HG03108 (cell line): ENCODE results near the gene PHACTR1.

ENCODE experiments used
- ATAC-seq: cut with Tn5 transposase; IDR thresholded peaks from one replicate; pipeline ENCODE4 v1.9.1; 2021; ENCODE audit warnings: moderate library complexity; ENCODE audit not compliant: unreplicated experiment

The PHACTR1 gene

GRCh38 chr6:13175759-13176158, 459.2 kb downstream of the PHACTR1 start:
- ATAC-seq = no peak

GRCh38 chr6:13177664-13178063, 461.1 kb downstream of the PHACTR1 start:
- no peak for ATAC-seq

- no peak for ATAC-seq
Measured at GRCh38 chr6:13178107-13178506, 461.5 kb downstream of the PHACTR1 start.

- no peak for ATAC-seq
Measured at GRCh38 chr6:13180538-13180937, 464.0 kb downstream of the PHACTR1 start.

- no peak for ATAC-seq
Measured at GRCh38 chr6:13181393-13181792, 464.8 kb downstream of the PHACTR1 start.

- no peak for ATAC-seq
Measured at GRCh38 chr6:13183415-13184088, 467.0 kb downstream of the PHACTR1 start.

GRCh38 chr6:13184089-13184468, 467.5 kb downstream of the PHACTR1 start:
- ATAC-seq = no peak

- ATAC-seq = no peak
Measured at GRCh38 chr6:13184547-13184946, 468.0 kb downstream of the PHACTR1 start.

- ATAC-seq = no peak
Measured at GRCh38 chr6:13186861-13187260, 470.3 kb downstream of the PHACTR1 start.

GRCh38 chr6:13187692-13188091, 471.1 kb downstream of the PHACTR1 start:
- no peak for ATAC-seq

GRCh38 chr6:13188306-13188705, 471.7 kb downstream of the PHACTR1 start:
- ATAC-seq = no peak

- ATAC-seq = no peak
Measured at GRCh38 chr6:13189710-13190109, 473.1 kb downstream of the PHACTR1 start.

GRCh38 chr6:13190376-13190775, 473.8 kb downstream of the PHACTR1 start:
- no peak for ATAC-seq

GRCh38 chr6:13191461-13191860, 474.9 kb downstream of the PHACTR1 start:
- no peak for ATAC-seq

GRCh38 chr6:13194852-13195251, 478.3 kb downstream of the PHACTR1 start:
- ATAC-seq = no peak

- ATAC-seq = no peak
Measured at GRCh38 chr6:13195803-13196202, 479.2 kb downstream of the PHACTR1 start.

- ATAC-seq = no peak
Measured at GRCh38 chr6:13198168-13198567, 481.6 kb downstream of the PHACTR1 start.

- ATAC-seq = no peak
Measured at GRCh38 chr6:13201336-13201735, 484.8 kb downstream of the PHACTR1 start.

- no peak for ATAC-seq
Measured at GRCh38 chr6:13203145-13203544, 486.6 kb downstream of the PHACTR1 start.

- ATAC-seq = no peak
Measured at GRCh38 chr6:13205106-13205505, 488.5 kb downstream of the PHACTR1 start.

- ATAC-seq = no peak
Measured at GRCh38 chr6:13212096-13212495, 495.5 kb downstream of the PHACTR1 start.

- no peak for ATAC-seq
Measured at GRCh38 chr6:13212538-13212937, 496.0 kb downstream of the PHACTR1 start.

GRCh38 chr6:13215390-13215789, 498.8 kb downstream of the PHACTR1 start:
- ATAC-seq = no peak
